HG03558 (cell line): ENCODE measurements around the gene STEAP3.
"Not testable (repeated sequence)": the region's sequence is repeated elsewhere in the genome, so short reads cannot be mapped to it uniquely, and the experiment has no call there.

Experiments
- ATAC-seq: cut with Tn5 transposase; IDR thresholded peaks from one replicate; pipeline ENCODE4 v1.9.1; 2021; ENCODE audit warnings: moderate number of reproducible peaks; ENCODE audit not compliant: unreplicated experiment; ENCODE audit errors: extremely low read depth

Gene STEAP3

DNA sequence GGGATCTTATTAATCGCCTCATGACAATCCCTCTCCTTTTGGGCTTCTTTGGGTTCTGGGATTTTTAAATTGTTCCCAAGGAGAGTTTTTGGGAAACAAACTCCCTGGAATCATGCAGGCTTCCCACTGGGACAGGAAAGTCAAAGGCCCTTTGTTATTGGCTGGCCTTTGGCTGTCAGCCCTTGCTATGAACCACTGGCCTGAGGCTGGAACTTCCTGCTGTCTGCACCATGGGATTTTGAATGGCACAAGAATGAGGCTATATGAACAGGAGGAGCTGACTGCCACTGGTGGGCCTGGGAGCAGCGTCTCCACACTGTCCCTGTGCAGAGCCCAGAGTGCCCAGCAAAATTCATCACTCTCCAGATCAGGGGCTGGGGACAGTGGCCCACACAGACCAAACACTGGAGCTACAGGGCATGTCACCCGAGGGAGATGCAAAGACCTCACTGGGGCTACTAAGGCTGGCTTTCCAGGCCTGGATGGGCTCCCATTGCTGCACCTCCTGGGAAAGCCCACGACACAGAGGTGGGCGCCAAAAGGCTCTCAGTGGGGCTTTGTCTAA, 35.7 kb downstream of the STEAP3 start:
- no peak for ATAC-seq

DNA sequence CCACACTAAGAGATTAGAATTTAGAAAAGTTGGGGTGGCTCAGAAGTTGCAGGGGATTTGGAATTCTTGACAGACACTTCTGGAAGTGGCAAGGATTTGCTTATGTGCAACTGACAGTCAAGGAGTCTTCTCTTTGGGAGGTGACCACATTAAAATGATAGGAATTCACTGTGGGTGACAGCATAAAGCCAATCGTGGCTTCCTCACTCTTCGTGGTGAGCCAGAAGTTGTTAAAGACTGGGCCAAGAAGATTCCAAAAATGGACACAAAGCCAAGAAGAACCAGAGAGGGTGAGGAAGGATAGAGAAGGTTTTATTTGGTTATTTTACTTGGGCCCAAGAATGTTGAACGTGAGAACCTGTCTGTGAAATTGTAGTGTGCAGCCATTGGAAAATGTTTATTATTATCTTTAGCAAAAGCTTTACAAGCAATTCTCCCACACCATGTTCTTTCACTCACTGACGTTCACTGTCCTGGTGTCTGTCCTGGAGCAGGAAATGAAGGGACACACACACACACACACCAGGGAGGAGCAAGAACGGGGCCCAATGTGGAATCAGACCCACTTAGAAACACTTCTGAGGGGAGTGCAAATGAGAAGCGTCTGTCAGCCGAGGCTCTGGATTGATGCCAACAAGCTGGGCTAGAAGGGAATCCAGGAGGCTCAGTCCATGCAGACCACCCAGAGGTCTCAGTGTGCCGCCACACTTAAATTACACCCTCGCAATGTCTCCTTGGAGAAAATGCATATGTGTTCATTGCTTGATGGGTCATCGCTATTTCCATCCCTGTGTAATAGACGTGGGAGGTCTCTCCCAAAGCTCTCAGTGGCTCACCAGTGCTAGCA, 37.2 kb downstream of the STEAP3 start:
- no peak for ATAC-seq

DNA sequence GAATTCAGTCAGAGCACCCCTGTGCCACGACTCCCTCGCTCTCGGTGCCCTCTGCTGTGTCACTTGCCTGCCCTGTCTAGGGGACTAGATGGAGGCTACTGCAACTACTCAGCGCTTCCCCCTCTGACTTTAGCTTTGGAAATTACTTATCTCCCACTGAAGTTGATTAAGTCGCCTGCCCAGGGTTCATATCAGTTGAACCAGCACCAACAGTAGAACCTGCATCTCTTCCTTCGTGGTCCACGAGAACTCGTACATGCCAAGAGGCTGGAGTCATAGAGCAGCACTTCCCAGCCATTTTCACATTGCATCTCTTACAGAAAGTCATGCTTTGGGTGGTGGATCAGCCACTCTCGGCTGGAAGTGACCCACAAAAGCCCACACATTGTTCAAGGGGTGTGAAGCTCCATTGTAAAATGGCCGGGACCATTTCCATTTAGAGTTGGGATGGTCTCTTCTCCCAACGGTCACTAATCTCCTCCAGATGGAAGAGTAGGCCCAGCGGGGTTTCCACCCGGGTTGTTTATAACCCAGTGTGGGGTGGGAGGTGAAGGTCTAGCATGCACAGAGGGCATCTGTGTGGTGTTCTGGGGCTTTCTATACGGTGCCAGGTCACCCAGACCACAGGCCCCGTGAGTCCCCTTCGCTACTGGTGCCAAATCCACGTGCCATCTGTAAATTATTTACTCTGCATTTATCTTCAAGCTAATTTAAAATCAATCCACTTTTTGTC, 38.0 kb downstream of the STEAP3 start:
- ATAC-seq = no peak

DNA sequence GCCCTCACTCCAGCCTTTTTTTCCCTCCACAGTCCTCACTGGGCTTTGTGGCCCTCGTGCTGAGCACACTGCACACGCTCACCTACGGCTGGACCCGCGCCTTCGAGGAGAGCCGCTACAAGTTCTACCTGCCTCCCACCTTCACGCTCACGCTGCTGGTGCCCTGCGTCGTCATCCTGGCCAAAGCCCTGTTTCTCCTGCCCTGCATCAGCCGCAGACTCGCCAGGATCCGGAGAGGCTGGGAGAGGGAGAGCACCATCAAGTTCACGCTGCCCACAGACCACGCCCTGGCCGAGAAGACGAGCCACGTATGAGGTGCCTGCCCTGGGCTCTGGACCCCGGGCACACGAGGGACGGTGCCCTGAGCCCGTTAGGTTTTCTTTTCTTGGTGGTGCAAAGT, 39.4 kb downstream of the STEAP3 start:
- no peak for ATAC-seq

DNA sequence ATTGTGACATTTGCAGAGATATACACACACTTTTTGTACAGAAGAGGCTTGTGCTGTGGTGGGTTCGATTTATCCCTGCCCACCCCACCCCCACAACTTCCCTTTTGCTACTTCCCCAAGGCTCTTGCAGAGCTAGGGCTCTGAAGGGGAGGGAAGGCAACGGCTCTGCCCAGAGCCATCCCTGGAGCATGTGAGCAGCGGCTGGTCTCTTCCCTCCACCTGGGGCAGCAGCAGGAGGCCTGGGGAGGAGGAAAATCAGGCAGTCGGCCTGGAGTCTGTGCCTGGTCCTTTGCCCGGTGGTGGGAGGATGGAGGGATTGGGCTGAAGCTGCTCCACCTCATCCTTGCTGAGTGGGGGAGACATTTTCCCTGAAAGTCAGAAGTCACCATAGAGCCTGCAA, 40.0 kb downstream of the STEAP3 start:
- ATAC-seq = no peak

DNA sequence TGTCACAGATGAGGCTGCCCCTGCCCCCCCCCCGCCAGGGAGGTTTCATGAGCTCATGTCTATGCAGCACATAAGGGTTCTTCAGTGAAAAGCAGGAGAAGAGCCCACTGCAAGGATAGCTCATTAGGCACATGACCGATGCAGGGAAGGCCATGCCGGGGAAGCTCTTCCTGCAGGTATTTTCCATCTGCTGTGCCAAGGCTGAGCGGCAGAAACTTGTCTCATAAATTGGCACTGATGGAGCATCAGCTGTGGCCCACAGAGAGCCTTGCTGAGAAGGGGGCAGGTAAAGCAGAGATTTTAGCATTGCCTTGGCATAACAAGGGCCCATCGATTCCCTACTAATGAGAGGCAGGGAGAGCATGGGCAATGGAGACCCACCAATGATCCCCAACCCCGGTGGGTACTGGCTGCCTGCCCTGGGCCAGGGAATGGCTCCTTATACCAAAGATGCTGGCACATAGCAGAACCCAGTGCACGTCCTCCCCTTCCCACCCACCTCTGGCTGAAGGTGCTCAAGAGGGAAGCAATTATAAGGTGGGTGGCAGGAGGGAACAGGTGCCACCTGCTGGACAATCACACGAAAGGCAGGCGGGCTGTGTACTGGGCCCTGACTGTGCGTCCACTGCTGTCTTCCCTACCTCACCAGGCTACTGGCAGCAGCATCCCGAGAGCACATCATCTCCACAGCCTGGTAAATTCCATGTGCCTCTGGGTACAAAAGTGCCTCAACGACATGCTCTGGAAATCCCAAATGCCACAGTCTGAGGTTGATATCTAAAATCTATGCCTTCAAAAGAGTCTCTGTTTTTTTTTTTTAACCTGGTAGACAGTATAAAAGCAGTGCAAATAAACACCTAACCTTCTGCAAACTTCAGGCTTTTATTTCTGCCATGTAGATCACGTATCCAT, 41.4 kb downstream of the STEAP3 start:
- ATAC-seq = peak; percentile 87

DNA sequence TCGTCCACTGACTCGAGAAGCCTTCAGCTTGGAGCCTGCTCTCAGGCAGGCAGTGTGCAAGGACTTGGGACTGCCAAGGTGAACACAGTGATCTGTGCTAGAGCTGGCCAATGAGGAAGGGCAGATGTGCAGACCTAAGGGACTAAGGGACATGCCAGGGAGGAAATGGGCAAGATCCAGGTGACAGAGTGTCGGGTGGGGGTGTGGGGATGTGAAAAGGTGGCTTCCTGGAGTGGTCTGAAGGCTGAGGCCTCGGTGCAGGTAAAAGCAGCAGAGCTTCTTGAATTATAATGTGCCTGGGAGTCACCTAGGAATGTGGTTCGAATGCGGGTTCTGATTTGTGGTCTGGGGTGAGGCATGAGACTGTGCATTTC, 42.0 kb downstream of the STEAP3 start:
- ATAC-seq = no peak

DNA sequence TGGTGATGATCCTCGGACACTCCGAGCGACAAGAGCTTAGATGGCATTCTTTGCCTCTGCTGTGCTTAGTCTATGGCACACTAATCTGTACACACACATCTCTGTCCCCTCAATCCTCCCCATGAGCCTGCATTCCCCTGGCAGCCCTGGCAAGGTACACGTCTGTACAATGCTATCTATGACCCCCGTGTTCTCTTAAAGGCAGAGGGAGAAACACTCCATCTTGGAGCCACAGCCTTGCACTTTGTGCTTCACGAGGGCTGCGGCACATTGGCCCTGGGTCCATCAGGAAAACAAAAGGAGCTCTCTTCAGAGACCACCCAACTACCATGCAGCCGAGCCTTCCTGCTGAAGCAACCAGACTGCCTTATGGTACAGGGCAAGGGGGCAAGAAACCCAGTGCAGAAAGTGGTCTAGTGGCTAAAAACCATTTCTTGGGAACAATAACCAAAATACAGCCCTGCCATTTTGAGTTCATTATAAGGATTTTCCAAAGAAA, 42.5 kb downstream of the STEAP3 start:
- ATAC-seq = no peak

DNA sequence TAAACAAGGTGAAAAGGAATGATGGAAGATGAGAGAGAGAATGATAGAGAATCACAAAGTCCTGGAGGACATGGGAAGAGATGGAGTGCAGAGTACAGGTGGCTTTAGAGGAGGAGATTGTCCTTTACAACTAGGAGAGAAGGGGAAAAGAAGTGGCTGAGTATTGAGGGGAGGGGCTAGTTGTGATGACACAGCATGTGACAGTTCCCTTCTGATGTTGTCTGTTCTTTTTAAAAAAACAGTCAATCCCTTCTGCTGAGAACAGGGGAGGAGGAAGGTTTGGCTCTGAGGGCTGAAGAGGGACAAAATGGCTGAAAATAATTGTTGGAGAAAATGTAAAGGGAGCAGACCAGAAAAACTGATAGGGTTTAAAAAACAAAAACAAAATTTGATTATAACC, 44.0 kb downstream of the STEAP3 start:
- no peak for ATAC-seq

DNA sequence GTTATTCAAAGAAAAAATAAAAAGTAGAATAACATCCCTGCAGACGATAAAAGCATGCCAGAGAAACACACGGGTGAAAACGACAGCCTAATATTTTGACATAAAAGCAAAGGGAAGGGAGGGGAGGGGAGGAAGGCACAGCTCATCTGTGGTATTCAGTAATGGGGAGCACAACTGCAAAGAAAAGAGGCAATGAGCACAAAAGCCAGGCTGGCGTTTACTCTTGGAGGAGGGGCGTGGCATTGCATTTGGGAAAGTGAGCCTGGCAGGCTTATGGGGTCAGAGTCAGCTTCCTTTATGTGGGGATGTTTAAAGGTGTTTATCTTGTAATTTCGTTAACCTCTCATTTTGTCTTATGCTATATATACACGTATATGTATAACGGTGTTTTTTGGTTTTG, 53.2 kb downstream of the STEAP3 start:
- ATAC-seq = no peak

DNA sequence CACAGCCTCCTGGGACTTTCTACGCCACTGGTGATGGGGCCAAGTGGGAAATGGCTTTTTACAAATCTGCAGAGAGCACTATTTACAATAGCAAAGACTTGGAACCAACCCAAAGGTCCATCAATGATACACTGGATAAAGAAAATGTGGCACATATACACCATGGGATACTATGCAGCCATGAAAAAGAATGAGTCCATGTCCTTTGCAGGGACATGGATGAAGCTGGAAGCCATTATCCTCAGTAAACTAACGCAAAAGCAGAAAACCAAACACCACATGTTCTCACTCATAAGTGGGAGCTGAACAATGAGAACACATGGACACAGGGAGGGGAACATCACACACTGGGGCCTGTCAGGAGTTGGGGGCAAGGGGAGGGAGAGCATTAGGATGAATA, 54.8 kb downstream of the STEAP3 start:
- not testable (repeated sequence) for ATAC-seq

DNA sequence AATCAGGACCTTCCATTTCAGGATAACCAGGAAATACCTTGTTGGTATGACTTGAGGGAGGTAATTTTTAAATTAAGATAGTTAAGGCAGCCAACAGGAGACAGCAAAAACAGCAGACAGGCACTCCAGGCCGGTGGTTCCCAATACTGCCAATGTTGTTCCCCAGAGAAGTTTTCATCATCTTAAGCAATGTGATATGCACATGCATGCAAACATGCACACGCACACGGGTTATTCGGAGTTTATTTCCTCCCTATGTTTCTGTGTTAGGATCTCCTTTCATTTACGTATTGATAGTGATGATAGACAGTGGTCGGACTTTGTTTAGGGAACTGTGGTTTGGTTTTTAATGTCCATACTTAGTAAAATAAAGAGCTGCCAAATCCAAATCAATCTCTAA, 55.3 kb downstream of the STEAP3 start:
- ATAC-seq = no peak

DNA sequence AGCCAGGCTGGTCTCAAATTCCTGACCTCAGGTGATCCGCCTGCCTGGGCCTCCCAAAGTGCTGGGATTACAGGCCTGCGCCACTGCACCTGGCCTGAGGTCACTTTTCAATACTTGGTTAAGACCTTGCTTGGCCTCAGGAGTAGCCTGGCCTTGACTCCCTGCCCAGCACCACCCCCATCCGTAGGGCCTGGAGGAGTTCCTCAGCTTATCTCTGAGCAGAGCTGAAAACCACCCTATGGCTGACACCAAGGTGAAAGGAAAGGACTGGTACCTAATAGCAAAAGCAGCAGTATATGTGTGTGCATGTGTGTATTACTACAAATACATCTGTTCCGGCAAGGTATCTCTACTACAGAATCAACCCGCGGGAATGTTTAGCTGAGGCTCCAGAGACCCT, 56.0 kb downstream of the STEAP3 start:
- no peak for ATAC-seq

DNA sequence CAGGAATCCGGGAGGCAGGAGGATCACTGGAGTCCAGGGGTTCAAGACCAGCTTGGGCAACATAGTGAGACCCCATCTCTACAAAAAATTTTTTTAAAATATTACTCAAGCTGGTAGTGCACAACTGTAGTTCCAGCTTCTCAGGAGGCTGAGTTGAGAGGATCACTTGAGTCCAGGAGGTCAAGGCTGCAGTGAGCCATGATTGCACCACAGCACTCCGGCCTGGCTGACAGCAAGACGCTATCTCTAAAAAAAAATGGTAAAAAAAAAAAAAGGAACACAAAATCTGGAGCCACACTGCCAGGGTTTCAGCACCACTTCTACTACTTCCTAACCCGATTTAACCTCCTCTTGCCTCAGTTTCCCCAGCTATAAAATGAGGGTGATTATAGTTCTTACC, 57.0 kb downstream of the STEAP3 start:
- ATAC-seq = no peak

DNA sequence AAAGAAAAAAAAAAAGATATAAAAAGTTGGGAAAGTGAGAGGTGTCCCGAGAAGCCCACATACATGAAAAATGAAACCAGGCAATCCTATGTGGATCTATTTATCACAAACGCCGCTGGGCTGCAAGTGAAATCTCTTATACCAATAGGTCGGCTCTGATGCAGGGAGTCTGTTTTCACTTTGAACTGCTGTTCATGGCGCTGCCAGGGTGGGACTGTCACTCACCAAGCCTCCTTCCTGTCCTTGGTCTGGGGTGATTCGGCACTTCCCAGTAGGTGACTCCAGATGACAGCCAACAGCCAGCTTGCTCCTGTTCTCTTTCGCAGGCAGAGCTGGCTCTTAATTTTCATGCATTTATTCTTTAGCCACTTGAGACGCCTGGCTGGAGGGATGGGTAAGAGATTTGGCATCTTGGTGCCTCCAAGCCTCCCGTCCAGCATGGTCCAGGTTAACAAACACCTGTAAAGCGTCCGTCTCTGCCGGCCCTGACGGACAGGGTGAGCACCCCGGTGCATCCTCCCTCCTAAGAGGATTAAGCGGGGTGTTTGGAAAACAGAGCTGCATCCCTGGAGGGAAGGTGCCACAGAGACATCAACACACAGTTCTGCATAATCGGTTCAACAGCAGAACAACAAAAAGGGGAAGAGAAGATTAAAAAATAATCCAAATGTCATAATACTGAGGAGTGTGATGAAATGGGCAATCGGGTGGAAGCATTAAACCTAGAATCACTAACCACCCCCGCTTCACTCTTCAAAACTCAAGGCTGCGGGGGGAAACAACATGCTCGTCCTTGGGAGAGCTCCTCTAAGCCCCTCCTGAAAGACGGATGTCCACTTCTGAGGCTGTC, 58.7 kb downstream of the STEAP3 start:
- ATAC-seq = no peak

DNA sequence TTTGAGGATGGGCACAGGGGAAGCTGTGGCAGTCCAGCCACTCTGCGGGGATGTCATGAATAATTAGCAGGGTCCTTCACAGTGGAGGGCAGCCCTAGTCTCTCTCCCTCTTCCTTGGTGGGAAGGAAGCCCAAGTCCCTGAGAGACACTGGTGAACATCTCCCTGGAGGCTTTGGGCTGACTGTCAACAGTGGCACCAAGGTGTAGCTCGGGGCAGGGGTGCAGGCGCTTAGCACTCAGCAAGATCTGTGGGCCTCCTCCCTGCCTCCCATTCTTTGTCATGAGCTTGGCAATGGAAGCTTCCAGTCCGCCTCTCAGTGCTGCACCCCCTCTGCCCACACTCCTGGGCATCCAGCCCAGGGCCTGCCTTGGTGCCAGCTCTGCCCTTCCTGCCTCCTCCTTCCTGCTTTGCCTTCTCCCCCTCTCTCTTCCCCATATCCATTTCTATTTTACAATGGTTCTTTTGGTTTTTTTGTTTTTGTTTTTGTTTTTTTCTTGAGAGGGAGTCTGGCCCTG, 59.4 kb downstream of the STEAP3 start:
- no peak for ATAC-seq

DNA sequence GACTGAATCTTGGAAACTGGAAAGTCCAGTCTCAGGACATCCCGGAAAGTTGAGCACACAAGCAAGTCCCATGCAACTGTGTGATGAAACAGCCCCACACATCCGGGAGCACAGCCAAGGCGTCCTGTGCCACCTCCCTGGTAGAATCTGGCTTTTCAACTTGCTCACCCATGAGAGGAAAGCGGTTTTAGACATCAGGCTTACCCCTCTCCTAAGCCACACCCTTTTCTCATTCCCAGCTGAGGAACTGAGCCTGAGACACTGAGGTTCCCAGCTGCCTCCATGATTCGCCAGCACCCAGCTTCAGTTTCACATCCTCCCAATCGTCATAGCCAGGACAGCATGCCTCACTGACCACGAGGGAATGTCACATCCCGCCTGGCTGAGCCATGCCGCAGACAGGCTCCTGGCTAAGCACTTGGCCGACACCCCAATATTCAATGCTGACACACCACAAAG, 60.3 kb downstream of the STEAP3 start:
- ATAC-seq = no peak

DNA sequence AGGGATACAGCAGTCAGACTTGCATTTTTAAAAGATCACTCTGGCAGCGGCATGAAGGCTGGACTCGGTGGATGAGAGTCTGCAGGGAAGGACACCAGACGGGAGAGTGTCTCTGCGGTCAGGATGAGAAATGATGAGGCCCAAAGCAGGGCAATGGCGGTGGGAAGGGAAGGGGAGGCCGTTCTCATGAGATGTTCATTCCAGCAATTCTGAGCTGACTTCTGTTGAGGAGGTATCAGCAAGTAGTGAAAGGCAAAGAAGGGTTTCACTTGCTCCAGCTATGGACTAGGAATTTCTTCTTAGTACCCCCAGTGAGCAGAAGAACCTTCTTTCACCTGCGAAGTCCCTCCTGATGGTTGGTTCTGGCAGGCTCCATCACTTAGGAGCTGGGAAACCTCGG, 63.0 kb downstream of the STEAP3 start:
- ATAC-seq = no peak

DNA sequence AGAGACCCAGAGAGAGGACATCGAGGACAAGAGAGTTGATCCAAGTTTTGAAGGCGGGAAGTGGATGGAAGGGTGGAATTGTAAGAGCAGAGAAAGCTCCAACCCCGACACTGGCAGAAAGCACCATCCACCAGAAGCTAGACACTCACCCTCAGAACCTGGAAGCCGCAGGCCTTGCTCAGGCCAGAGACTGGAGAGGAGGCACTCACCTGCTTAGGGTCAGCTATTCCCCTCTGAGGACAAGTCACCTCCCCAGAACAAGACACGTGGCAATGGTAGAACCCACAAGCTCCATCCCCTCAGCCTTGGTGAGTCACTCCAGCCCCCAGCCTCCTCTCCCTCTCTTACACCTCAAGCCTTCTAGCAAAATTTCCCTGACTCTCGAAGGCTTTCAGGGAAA, 64.9 kb downstream of the STEAP3 start:
- ATAC-seq = no peak
